Measurements from ENCODE around the gene BBS7.

The BBS7 gene

GRCh38 chr4:121784975-121785374 is 85.3 kb downstream of the BBS7 start:
- no peak overlapping the region for H3K4me3 ChIP-seq (ENCODE audit: control insufficient read depth, low read depth, low read length)
- no peak for TF ChIP-seq CTCF (conservative IDR thresholded peaks at IDR 0.05; ENCODE audit: control insufficient read depth, insufficient read depth, low read depth, low read length)
- peak; percentile 94 for DNase-seq (ENCODE audit: low read depth)

- DNase-seq (ENCODE audit: low read depth) = no peak
- H3K4me3 ChIP-seq (ENCODE audit: control insufficient read depth, low read depth, low read length) = no peak overlapping the region
- no peak for TF ChIP-seq CTCF (conservative IDR thresholded peaks at IDR 0.05; ENCODE audit: control insufficient read depth, insufficient read depth, low read depth, low read length)
Measured at GRCh38 chr4:121784401-121784800, 85.9 kb downstream of the BBS7 start.

- TF ChIP-seq CTCF (conservative IDR thresholded peaks at IDR 0.05; ENCODE audit: control insufficient read depth, insufficient read depth, low read depth, low read length) = no peak
- no peak for DNase-seq (ENCODE audit: low read depth)
- H3K4me3 ChIP-seq (ENCODE audit: control insufficient read depth, low read depth, low read length) = no peak overlapping the region
Measured at GRCh38 chr4:121783210-121783609, 87.1 kb downstream of the BBS7 start.

DNA sequence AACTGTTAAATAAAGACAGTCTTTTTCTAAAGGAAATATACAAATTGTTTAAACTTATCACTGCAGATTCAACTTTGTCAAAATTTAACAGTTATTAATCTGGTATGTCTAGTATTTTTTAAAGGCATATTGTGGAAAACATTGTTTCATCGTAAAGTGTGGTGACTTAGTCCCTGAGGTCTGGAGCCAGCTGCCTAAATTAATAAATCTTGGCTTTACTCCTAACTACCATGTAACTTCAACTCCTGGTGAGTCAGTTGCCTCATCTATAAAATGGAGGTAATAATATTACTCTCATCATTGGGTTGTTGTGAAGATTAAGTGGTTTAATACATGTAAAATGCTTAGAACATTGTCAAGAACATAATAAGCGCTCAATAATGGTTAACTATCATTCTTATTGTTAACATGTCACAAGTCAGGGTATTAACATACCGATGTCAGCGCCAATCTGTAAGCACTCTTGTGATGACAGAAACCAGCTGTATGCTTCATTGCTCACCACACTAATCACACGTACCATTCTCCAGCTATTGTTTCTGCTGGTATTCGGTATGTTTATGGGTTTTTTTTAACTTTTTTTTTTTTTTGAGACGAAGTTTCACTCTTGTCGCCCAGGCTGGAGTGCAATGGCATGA is 91.2 kb downstream of the BBS7 start:
- H3K4me3 ChIP-seq (ENCODE audit: control insufficient read depth, low read depth, low read length) = no peak overlapping the region
- TF ChIP-seq CTCF (conservative IDR thresholded peaks at IDR 0.05; ENCODE audit: control insufficient read depth, insufficient read depth, low read depth, low read length) = no peak
- no peak for DNase-seq (ENCODE audit: low read depth)

- H3K4me3 ChIP-seq (ENCODE audit: control insufficient read depth, low read depth, low read length) = no peak overlapping the region
- TF ChIP-seq CTCF (conservative IDR thresholded peaks at IDR 0.05; ENCODE audit: control insufficient read depth, insufficient read depth, low read depth, low read length) = no peak
- DNase-seq (ENCODE audit: low read depth) = no peak
Measured at GRCh38 chr4:121777625-121778024, 92.6 kb downstream of the BBS7 start.

GRCh38 chr4:121776610-121777401 is 93.5 kb downstream of the BBS7 start:
- no peak for DNase-seq (ENCODE audit: low read depth)
- TF ChIP-seq CTCF (conservative IDR thresholded peaks at IDR 0.05; ENCODE audit: control insufficient read depth, insufficient read depth, low read depth, low read length) = no peak
- no peak overlapping the region for H3K4me3 ChIP-seq (ENCODE audit: control insufficient read depth, low read depth, low read length)

Measured in fibroblast of mammary gland (primary cell).